SKM-1 (cell line): ENCODE measurements around the gene TMEM156.

Experiments
- DNase-seq: peaks from one replicate; lab custom pipeline; 2025; ENCODE audit not compliant: unreplicated experiment; lab: John Stamatoyannopoulos, UW

Gene TMEM156

GRCh38 chr4:38928568-38928967 is 103.6 kb downstream of the TMEM156 start:
- DNase-seq: no peak

- DNase-seq: no peak
These were observed 105.3 kb downstream of the TMEM156 start for GRCh38 chr4:38926896-38927295.

- DNase-seq: no peak
These were observed 106.5 kb downstream of the TMEM156 start for GRCh38 chr4:38925492-38926413.

DNA sequence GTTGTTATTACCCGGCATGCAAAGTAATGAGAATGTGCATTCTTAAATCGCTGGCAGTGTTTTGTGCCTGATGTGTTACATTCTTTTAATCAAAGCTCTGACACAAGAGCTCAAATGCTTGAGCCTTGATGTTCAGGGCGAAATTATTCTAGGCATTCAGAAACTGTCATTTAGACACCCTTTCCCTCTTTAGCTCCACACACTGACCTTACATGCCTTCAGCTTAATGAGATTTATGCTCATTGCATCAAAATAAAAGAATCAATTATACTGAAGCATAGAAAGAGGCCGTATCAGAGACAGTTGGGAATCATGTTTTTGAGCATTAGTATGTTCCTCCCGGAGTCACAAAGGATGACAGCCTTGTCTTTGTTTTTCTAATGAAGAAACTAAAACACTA is 107.9 kb downstream of the TMEM156 start:
- DNase-seq: no peak

DNA sequence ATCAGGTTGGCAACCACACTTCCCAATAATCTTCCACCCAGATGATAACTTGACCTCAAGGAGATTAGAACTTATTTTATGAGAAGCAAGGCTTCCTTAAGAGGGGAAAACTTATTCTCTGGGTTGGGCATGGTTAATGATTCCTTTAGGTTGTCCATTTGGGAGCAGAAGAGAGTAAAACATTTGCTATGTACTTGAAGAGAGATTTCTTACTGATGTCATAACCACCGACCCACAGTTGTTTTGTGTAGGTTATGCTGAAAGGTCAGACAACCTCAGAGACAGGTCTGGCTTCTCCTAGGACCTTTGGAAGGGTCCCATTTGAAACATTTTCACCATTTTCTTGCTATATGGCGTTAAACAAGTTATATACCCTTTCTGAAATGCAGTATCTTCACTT is 108.5 kb downstream of the TMEM156 start:
- DNase-seq: no peak

DNA sequence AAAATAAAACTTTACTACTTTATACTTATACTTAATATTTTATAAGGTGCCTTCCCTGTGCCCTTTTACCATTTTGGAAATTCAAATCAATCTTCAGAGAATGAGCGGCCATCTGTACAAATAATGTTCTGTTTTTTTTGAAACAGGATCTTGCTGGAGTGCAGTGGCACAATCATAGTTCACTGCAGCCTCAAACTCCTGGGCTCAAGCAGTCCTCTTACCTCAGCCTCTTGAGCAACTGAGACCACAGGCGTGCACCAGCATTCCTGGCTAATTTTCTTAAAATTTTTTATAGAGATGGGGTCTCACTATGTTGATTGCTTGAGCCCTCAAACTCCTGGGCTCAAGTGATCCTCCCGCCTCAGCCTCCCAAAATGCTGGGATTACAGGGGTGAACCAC is 111.1 kb downstream of the TMEM156 start:
- DNase-seq: no peak

GRCh38 chr4:38920677-38921076 is 111.5 kb downstream of the TMEM156 start:
- DNase-seq: no peak

DNA sequence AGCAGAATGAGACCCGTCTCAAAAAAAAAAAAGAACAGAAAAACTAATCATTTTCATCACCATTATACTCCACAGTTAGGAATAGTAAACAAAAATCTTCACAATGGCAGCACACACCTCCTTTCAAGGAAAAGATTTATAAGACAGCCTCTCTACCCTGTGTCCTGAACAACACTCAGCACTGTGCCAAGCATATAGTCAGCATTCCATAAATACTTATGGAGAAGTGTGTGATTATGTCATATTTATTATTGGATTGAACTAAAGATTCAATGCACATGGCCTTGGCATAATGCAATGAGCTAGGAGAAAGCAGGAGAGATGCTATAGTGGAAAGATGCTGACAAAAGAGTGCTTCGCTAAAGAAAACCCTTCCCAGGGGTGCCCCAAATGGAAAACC is 112.0 kb downstream of the TMEM156 start:
- DNase-seq: no peak

GRCh38 chr4:38919494-38919893 is 112.7 kb downstream of the TMEM156 start:
- no peak for DNase-seq

DNA sequence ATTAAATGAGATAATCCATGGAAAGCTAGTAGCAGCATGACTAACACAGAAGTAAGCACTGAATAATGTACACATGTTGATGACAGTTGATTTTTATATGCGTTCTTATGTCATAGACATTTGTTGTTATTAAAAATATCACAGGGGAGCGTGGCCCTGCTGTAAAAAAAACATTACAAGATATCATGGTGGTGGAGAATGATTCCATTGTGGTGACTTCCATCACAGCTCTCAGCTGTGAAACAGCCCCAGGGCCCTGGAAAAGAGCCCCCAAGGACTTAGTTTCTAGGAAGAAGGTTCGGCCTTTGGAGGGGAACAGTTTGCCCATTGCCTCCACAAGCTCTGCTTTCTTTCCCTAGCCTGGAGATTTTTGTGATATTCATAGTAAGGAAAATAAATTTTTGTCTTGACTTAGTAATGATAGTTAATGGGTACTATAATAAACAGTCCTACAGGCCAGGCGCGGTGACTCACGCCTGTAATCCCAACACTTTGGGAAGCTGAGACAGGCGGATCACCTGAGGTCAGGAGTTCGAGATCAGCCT is 114.7 kb downstream of the TMEM156 start:
- no peak for DNase-seq
